HTERT RPE-1 (cell line): ENCODE data around the gene SULT2B1.

Experiments used
- in situ Hi-C: fragments of 300-500 bp; cut with MboI; formaldehyde crosslinking; loops from 4 replicates; pipeline ENCODE4 v1.14.3; 2020; ENCODE audit warnings: low sequenced_read_pairs

Gene SULT2B1

GRCh38 chr19:48633148-48634035 lies 81.4 kb downstream of the SULT2B1 start:
- in situ Hi-C loops: no loop called here

- in situ Hi-C loops: no loop called here
These were observed 82.0 kb downstream of the SULT2B1 start for GRCh38 chr19:48634036-48634342.

- in situ Hi-C loops: no loop called here
These were observed 82.7 kb downstream of the SULT2B1 start for GRCh38 chr19:48634424-48635262.

GRCh38 chr19:48635263-48635965 lies 83.4 kb downstream of the SULT2B1 start:
- in situ Hi-C loops: no loop called here

GRCh38 chr19:48635966-48636858 lies 84.2 kb downstream of the SULT2B1 start:
- in situ Hi-C loops: no loop called here

- in situ Hi-C loops: no loop called here
These were observed 85.0 kb downstream of the SULT2B1 start, which contains the start of gene DBP for GRCh38 chr19:48636859-48637448. Gene DBP, minus strand, starts transcription at chr19:48637379. Its CDS starts 385 bp downstream, at chr19:48636994.

GRCh38 chr19:48637449-48637947 lies 85.5 kb downstream of the SULT2B1 start:
- in situ Hi-C loops: no loop called here

- in situ Hi-C loops: no loop called here
These were observed 86.2 kb downstream of the SULT2B1 start for GRCh38 chr19:48637948-48638830.

GRCh38 chr19:48638831-48639381 lies 86.9 kb downstream of the SULT2B1 start:
- in situ Hi-C loops: no loop called here

GRCh38 chr19:48639483-48640375 lies 87.8 kb downstream of the SULT2B1 start:
- in situ Hi-C loops: no loop called here

- in situ Hi-C loops: no loop called here
These were observed 89.9 kb downstream of the SULT2B1 start for GRCh38 chr19:48641850-48642249.

GRCh38 chr19:48642862-48643261 lies 90.9 kb downstream of the SULT2B1 start:
- in situ Hi-C loops: no loop called here

GRCh38 chr19:48644355-48644754 lies 92.4 kb downstream of the SULT2B1 start:
- in situ Hi-C loops: no loop called here

- in situ Hi-C loops: no loop called here
These were observed 93.1 kb downstream of the SULT2B1 start for GRCh38 chr19:48644839-48645619.

- in situ Hi-C loops: no loop called here
These were observed 93.6 kb downstream of the SULT2B1 start for GRCh38 chr19:48645620-48646000.

GRCh38 chr19:48646001-48646721 lies 94.2 kb downstream of the SULT2B1 start, which contains the start of gene CA11:
Gene CA11, minus strand, starts transcription at chr19:48646187. Its CDS starts 555 bp downstream, at chr19:48645632.
- in situ Hi-C loops: no loop called here
